H1 (cell line): Measurements from ENCODE around the gene GAB3. TPM values are rescaled to one million over a fixed set of nuclear protein-coding genes. Genes with fewer than 3 reads are reported as not detected.

Experiments used
- CTCF ChIA-PET: fragments of 300-600 bp; sonication (Branson Sonifier 250); formaldehyde crosslinking; loops from one replicate; lab custom pipeline; 2021; ENCODE audit not compliant: partially characterized antibody; lab: Charles Lee
- POLR2A ChIA-PET: fragments of 300-600 bp; sonication (Branson Sonifier 250); formaldehyde crosslinking; loops from one replicate; lab custom pipeline; 2021; ENCODE audit warnings: inconsistent platforms; ENCODE audit not compliant: partially characterized antibody; lab: Charles Lee
- DNase-seq, 2 experiments: peaks; one replicate each; pipeline versions ENCODE4 v3.0.0 to v3.0.0-alpha.2; 2010 to 2022; ENCODE audit warnings: low spot score in 2 of 2, low read depth in 1 of 2, mixed read lengths in 1 of 2
- FAIRE-seq: peaks from 2 replicates; lab custom pipeline; 2011; peaks lifted over from hg19 to GRCh38; lab: Jason Lieb, UNC
- H2AFZ ChIP-seq: 2 replicates; pipeline ENCODE4 v1.8.1; 2012; ENCODE audit warnings: low read length, inconsistent platforms
- H2AK5ac ChIP-seq: 2 replicates; pipeline ENCODE4 v1.6.1; 2013; ENCODE audit warnings: low read depth, low read length
- H2BK120ac ChIP-seq: replicated peaks from 2 replicates; pipeline ENCODE3; 2013; ENCODE audit warnings: low read depth, low read length, inconsistent platforms
- H2BK12ac ChIP-seq: 2 replicates; pipeline ENCODE4 v1.6.1; 2013; ENCODE audit warnings: low read depth, low read length
- H2BK15ac ChIP-seq: 2 replicates; pipeline ENCODE4 v1.6.1; 2013; ENCODE audit warnings: low read length
- H2BK20ac ChIP-seq: 2 replicates; pipeline ENCODE4 v1.6.1; 2013; ENCODE audit warnings: low read length
- H2BK5ac ChIP-seq: 2 replicates; pipeline ENCODE4 v1.6.1; 2013; ENCODE audit warnings: low read depth, low read length
- H3K14ac ChIP-seq: 2 replicates; pipeline ENCODE4 v1.6.1; 2013; ENCODE audit warnings: inconsistent platforms; ENCODE audit not compliant: insufficient read length
- H3K18ac ChIP-seq: 2 replicates; pipeline ENCODE4 v1.6.1; 2013; ENCODE audit warnings: low read length; ENCODE audit errors: extremely low read depth
- H3K23ac ChIP-seq: 2 replicates; pipeline ENCODE4 v1.6.1; 2013; ENCODE audit warnings: inconsistent platforms; ENCODE audit not compliant: insufficient read length
- H3K23me2 ChIP-seq: 2 replicates; pipeline ENCODE4 v1.6.1; 2013; ENCODE audit warnings: low read depth, low read length
- H3K27ac ChIP-seq: 2 replicates; pipeline ENCODE4 v1.6.1; 2011; ENCODE audit warnings: low read depth, low read length, inconsistent platforms
- H3K27me3 ChIP-seq, 4 experiments: replicated peaks in 1 of 4; 1 replicate in 1 of 4; 2 replicates in 3 of 4; pipeline versions ENCODE4 v1.6.1 to v1.8.1; 2011 to 2013; ENCODE audit warnings: low read length in 3 of 4, mild to moderate bottlenecking in 3 of 4, inconsistent platforms in 2 of 4, mixed read lengths in 2 of 4, moderate library complexity in 1 of 4; ENCODE audit not compliant: control insufficient read depth in 3 of 4, insufficient read depth in 3 of 4; ENCODE audit errors: extremely low read depth in 1 of 4
- H3K36me3 ChIP-seq, 4 experiments: 2 replicates each; pipeline versions ENCODE4 v1.6.1 to v1.8.1; 2011 to 2013; ENCODE audit warnings: mild to moderate bottlenecking in 4 of 4, low read length in 3 of 4, moderate library complexity in 2 of 4, control low read depth in 1 of 4, inconsistent platforms in 1 of 4; ENCODE audit not compliant: insufficient read depth in 4 of 4, control insufficient read depth in 2 of 4
- H3K4ac ChIP-seq: replicated peaks from 2 replicates; pipeline ENCODE3; 2013; ENCODE audit warnings: low read length, low read depth, mixed read lengths, inconsistent platforms; ENCODE audit not compliant: insufficient read length
- H3K4me1 ChIP-seq, 4 experiments: replicated peaks in 1 of 4; 1 replicate in 1 of 4; 2 replicates in 3 of 4; pipeline versions ENCODE4 v1.6.1 to v1.8.1; 2011 to 2013; ENCODE audit warnings: low read length in 3 of 4, inconsistent platforms in 2 of 4, mixed read lengths in 1 of 4; ENCODE audit not compliant: insufficient read depth in 4 of 4, control insufficient read depth in 3 of 4
- H3K4me2 ChIP-seq, 2 experiments: 2 replicates each; pipeline versions ENCODE4 v1.6.1 to v1.8.1; 2011 to 2013; ENCODE audit warnings: low read depth in 2 of 2, low read length in 2 of 2, control low read depth in 1 of 2, inconsistent platforms in 1 of 2, mild to moderate bottlenecking in 1 of 2; ENCODE audit not compliant: insufficient read depth in 1 of 2
- H3K4me3 ChIP-seq, 4 experiments: fragments of 200-600, 300-600 bp in 1 of 4; sonication (generic), shearing (Covaris generic), sonication (Bioruptor Twin) in 1 of 4; 2 replicates each; pipeline versions ENCODE4 v1.5.1 to v1.8.1; 2011 to 2016; ENCODE audit warnings: low read length in 4 of 4, low read depth in 3 of 4, control low read depth in 2 of 4, inconsistent platforms in 2 of 4, mild to moderate bottlenecking in 2 of 4, mixed read lengths in 1 of 4, moderate library complexity in 1 of 4; ENCODE audit not compliant: insufficient read depth in 2 of 4; ENCODE audit errors: extremely low read depth in 1 of 4
- H3K56ac ChIP-seq: replicated peaks from 2 replicates; pipeline ENCODE3; 2013; ENCODE audit warnings: low read depth, mild to moderate bottlenecking, mixed read lengths, low read length, inconsistent platforms; ENCODE audit not compliant: insufficient read length
- H3K79me1 ChIP-seq: 2 replicates; pipeline ENCODE4 v1.6.1; 2013; ENCODE audit warnings: low read depth, low read length, control low read depth
- H3K79me2 ChIP-seq, 2 experiments: 2 replicates each; pipeline versions ENCODE4 v1.6.1 to v1.8.1; 2012 to 2013; ENCODE audit warnings: low read length in 2 of 2, mild to moderate bottlenecking in 2 of 2, inconsistent platforms in 1 of 2; ENCODE audit not compliant: insufficient read depth in 2 of 2, control insufficient read depth in 1 of 2
- H3K9ac ChIP-seq, 4 experiments: replicated peaks in 1 of 4; 1 replicate in 1 of 4; 2 replicates in 3 of 4; pipeline versions ENCODE4 v1.6.1 to v1.8.1; 2011 to 2013; ENCODE audit warnings: low read depth in 3 of 4, low read length in 3 of 4, control low read depth in 2 of 4, mild to moderate bottlenecking in 2 of 4, moderate library complexity in 2 of 4, inconsistent platforms in 1 of 4; ENCODE audit errors: extremely low read depth in 1 of 4
- H3K9me3 ChIP-seq, 2 experiments: 2 replicates each; pipeline versions ENCODE4 v1.6.1 to v1.8.1; 2012 to 2013; ENCODE audit warnings: mild to moderate bottlenecking in 2 of 2, moderate library complexity in 2 of 2, control low read depth in 1 of 2, inconsistent platforms in 1 of 2, low read depth in 1 of 2, low read length in 1 of 2, mixed read lengths in 1 of 2; ENCODE audit not compliant: insufficient read depth in 2 of 2
- H4K20me1 ChIP-seq, 2 experiments: replicated peaks in 1 of 2; 2 replicates each; pipeline versions ENCODE3 to v1.8.1; 2011 to 2013; ENCODE audit warnings: inconsistent platforms in 2 of 2, low read length in 2 of 2, mild to moderate bottlenecking in 1 of 2; ENCODE audit not compliant: insufficient read depth in 2 of 2, control insufficient read depth in 1 of 2
- H4K5ac ChIP-seq: 2 replicates; pipeline ENCODE4 v1.6.1; 2013; ENCODE audit warnings: low read length, low read depth, mixed read lengths, inconsistent platforms; ENCODE audit not compliant: insufficient read length
- H4K8ac ChIP-seq: 2 replicates; pipeline ENCODE4 v1.8.0; 2013; ENCODE audit warnings: mild to moderate bottlenecking, moderate library complexity, low read length, inconsistent platforms; ENCODE audit not compliant: insufficient read depth; ENCODE audit errors: extremely low read depth
- H4K91ac ChIP-seq: replicated peaks from 2 replicates; pipeline ENCODE3; 2013; ENCODE audit warnings: low read length, mixed read lengths, inconsistent platforms; ENCODE audit not compliant: insufficient read length
- RXRA ChIP-seq: IDR thresholded peaks from 2 replicates; pipeline ENCODE4 v1.6.1; 2011; ENCODE audit warnings: low read depth, mild to moderate bottlenecking, low read length, moderate library complexity; ENCODE audit not compliant: insufficient read depth
- WGBS, 2 experiments: shearing (Covaris generic) in 1 of 2; methylation state at CpG; one replicate each; pipeline versions ENCODE4 v1.1.6 to v1.1.7; 2013 to 2015; ENCODE audit warnings: low lambda C conversion rate in 2 of 2, mixed read lengths in 2 of 2, inconsistent platforms in 1 of 2, low coverage in 1 of 2, missing lambda C conversion rate in 1 of 2; ENCODE audit not compliant: insufficient replicate concordance in 2 of 2, insufficient coverage in 1 of 2, insufficient read length in 1 of 2; ENCODE audit errors: extremely low coverage in 1 of 2, missing lambda C conversion rate in 1 of 2; 5-methylcytosine and 5-hydroxymethylcytosine counted together
- polyA plus RNA-seq, 7 experiments: library from polyadenylated mRNA; depleted of rRNA in 3 of 7; stranded (reverse) in 5 of 7; unstranded in 2 of 7; fragments of >200 nt in 5 of 7; fragments of 200-250 nt in 2 of 7; gene quantifications; 1 replicate in 5 of 7; 2 replicates in 1 of 7; 4 replicates in 1 of 7; pipeline versions ENCODE4 v1.2.1 to v1.2.3, GENCODE V29; 2011 to 2013; ENCODE audit warnings: missing spikeins in 2 of 7, mixed read lengths in 2 of 7
- total RNA-seq: library from RNA; stranded (reverse); fragmentation: NEBNext Ultra II Directional; extraction: Animal tissue kit (Norgen Biotek cat#: 25700); gene quantifications from 2 replicates; pipeline ENCODE4 v1.2.1, GENCODE V29; 2021

Gene GAB3
- total and polyA plus RNA-seq, 2 of the 8 experiments (the other 6 are each of a cell fraction or from before 2014, with no cell fraction given): 0.48 to 1.2 TPM

GRCh38 chrX:154727871-154728270, 23.0 kb downstream of the GAB3 start:
- Histone ChIP-seq H3K27me3 (no peaks in the 10 kb centered on the region), H3K79me1 (no peaks in the 10 kb centered on the region), H3K18ac (no peak overlapping the region), H2BK120ac (no peak overlapping the region), H3K4me3 (no peak overlapping the region), H3K9me3 (no peaks in the 10 kb centered on the region), H4K91ac (no peak overlapping the region), H3K23me2 (no peaks in the 10 kb centered on the region), H2BK15ac (no peak overlapping the region), H3K27ac (no peak overlapping the region), H4K5ac (no peak overlapping the region), H3K4me1 (no peaks in the 10 kb centered on the region), H4K8ac (no peak overlapping the region), H3K56ac (no peak overlapping the region), H2BK12ac (no peak overlapping the region), H3K9ac (no peak overlapping the region), H3K23ac (no peak overlapping the region), H2BK20ac (no peak overlapping the region), H3K4ac (no peak overlapping the region), H3K36me3 (no peaks in the 10 kb centered on the region), H2AK5ac (no peak overlapping the region), H2BK5ac (no peak overlapping the region), H2AFZ (no peak overlapping the region), H3K14ac (no peak overlapping the region), H3K4me2 (no peak overlapping the region), H3K79me2 (no peaks in the 10 kb centered on the region), H4K20me1 (no peaks in the 10 kb centered on the region)
- FAIRE-seq (no peak), DNase-seq (no peak)
- no peak for TF ChIP-seq RXRA
- 82% methylated on average over 3 of the region's 3 CpGs; no CpG with 5 or more reads in 1 of the 2 experiments for WGBS, 2 experiments
- ChIA-PET POLR2A (no interaction called here), CTCF (interaction anchor here (1.1 to 1.2 kb wide), 2 partner anchors 10 to 21 kb away, joined by 4 to 6 read pairs; no protein-coding TSS in a partner anchor)
